Measurements from ENCODE around the gene METTL25. TPM values are rescaled to one million over a fixed set of nuclear protein-coding genes. Genes with fewer than 3 reads are reported as not detected.

METTL25 gene
- total RNA-seq, 1 donor from 2014 or later: 15.1 TPM

DNA sequence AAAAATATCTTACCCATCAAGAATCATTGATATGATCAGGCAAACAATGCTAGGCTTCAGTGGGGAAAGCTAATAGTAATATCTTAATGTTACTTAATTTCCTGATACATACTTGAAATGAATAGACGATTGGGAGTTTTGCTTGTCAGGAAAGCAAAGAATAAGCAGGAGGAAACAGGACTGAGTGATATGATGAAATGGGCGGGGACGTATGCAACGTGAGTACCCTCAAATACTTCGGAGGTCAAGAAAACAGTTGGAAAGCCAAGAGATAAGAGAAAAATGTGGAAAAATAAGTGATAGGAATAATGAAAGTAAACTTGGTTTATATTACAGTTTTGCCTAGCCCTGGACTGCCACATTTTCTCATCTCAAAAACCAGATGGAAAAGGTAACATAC, 49.2 kb downstream of the METTL25 start:
- no peaks in the 10 kb centered on the region for H3K9me3 ChIP-seq
- intact Hi-C loops (cut with DNase I): no loop called here
- TF ChIP-seq, protein P1, sequence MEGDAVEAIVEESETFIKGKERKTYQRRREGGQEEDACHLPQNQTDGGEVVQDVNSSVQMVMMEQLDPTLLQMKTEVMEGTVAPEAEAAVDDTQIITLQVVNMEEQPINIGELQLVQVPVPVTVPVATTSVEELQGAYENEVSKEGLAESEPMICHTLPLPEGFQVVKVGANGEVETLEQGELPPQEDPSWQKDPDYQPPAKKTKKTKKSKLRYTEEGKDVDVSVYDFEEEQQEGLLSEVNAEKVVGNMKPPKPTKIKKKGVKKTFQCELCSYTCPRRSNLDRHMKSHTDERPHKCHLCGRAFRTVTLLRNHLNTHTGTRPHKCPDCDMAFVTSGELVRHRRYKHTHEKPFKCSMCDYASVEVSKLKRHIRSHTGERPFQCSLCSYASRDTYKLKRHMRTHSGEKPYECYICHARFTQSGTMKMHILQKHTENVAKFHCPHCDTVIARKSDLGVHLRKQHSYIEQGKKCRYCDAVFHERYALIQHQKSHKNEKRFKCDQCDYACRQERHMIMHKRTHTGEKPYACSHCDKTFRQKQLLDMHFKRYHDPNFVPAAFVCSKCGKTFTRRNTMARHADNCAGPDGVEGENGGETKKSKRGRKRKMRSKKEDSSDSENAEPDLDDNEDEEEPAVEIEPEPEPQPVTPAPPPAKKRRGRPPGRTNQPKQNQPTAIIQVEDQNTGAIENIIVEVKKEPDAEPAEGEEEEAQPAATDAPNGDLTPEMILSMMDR (IDR thresholded peaks at IDR 0.05): no peak
- no peak for DNase-seq
- no peak overlapping the region for H3K27ac ChIP-seq
- no peaks in the 10 kb centered on the region for H3K36me3 ChIP-seq
- no peak overlapping the region for H3K4me3 ChIP-seq
- no peaks in the 10 kb centered on the region for H3K27me3 ChIP-seq
- ATAC-seq: no peak
- no peaks in the 10 kb centered on the region for H3K4me1 ChIP-seq

DNA sequence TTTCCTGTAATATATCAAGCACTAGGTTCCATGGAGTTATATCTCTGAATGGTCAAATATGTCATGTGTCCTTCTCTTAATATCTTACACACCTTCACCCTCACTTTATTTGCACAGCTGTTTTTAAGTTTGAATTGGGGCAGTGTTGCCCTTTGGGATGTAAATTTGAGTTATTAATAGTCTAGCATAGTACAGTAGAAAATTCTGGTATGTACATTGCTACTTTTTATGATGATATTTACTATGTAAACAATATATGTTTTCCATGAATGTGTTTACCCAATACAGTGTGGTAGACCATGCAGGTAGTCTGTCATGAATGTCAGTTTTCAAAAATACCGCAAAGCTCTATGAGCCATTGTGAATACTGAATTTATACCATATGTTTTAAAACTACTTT, 50.5 kb downstream of the METTL25 start:
- no peaks in the 10 kb centered on the region for H3K36me3 ChIP-seq
- DNase-seq: no peak
- intact Hi-C loops (cut with DNase I): no loop called here

DNA sequence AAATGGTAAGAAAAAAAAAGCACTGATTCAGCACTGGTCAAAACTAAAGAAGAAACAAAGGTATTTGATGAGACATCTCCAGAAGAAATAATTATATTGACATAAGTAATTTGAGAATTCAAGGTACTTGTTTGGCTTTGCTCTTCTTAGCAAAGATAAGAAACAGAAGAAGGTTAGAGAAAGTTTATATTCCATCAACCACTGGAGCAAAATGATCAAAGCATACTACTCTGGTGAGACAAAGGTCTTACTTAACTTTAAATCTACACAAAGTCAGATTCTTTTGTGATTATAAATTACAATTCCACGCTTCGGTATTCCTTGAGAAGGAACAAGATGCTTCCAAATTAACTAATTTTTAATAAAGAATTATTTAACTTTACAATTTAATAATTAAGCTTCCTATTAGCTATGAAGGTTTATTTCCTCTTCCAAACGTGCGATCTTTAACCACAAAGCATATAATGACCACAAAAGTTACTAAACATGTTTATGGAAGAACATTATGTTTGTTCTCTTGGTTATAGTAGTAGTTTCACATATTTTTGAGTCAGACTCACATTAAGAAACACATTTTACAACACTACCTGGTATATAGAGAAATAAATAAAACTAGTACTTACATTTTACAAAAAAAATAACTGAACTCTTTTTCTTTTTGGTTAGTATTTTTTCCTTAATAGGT, 53.4 kb downstream of the METTL25 start:
- Histone ChIP-seq H3K9me3 (no peaks in the 10 kb centered on the region), H3K27me3 (no peaks in the 10 kb centered on the region), H3K27ac (no peak overlapping the region), H3K4me3 (no peak overlapping the region), H3K4me1 (no peaks in the 10 kb centered on the region), H3K36me3 (no peaks in the 10 kb centered on the region)
- intact Hi-C loops (cut with DNase I): no loop called here
- ATAC-seq (no peak), DNase-seq (no peak)
- TF ChIP-seq, protein P1 (IDR thresholded peaks at IDR 0.05): no peak

More for the DNA sequence above, 50.5 kb downstream of the METTL25 start:
- no peaks in the 10 kb centered on the region for H3K4me1 ChIP-seq
- TF ChIP-seq, protein P1 (IDR thresholded peaks at IDR 0.05): no peak
- no peak overlapping the region for H3K4me3 ChIP-seq
- H3K9me3 ChIP-seq: no peaks in the 10 kb centered on the region
- H3K27ac ChIP-seq: no peak overlapping the region
- no peak for ATAC-seq
- no peaks in the 10 kb centered on the region for H3K27me3 ChIP-seq

DNA sequence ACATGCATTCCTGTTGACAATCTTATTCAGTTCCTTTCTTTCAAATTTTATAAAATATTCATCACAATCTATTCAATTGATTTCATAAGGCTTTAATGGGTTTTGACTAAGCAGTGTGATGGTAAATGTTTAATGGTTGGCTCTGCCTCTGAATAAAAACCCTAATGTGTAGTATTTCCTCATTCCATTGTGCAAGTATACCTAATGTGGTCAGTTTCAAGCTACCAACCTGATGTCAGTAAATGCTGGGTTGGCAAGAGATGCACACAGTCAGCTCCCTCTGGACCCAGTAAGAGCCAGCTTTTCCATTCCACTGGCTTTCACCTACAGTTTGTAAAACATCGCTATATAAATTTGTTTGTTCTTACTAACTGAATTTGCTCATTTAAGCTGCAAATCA, 53.9 kb downstream of the METTL25 start:
- TF ChIP-seq, protein P1 (IDR thresholded peaks at IDR 0.05): no peak
- ATAC-seq (no peak), DNase-seq (no peak)
- Histone ChIP-seq H3K36me3 (no peaks in the 10 kb centered on the region), H3K4me3 (no peak overlapping the region), H3K4me1 (no peaks in the 10 kb centered on the region), H3K9me3 (no peaks in the 10 kb centered on the region), H3K27ac (no peak overlapping the region), H3K27me3 (no peaks in the 10 kb centered on the region)
- intact Hi-C loops (cut with DNase I): no loop called here

DNA sequence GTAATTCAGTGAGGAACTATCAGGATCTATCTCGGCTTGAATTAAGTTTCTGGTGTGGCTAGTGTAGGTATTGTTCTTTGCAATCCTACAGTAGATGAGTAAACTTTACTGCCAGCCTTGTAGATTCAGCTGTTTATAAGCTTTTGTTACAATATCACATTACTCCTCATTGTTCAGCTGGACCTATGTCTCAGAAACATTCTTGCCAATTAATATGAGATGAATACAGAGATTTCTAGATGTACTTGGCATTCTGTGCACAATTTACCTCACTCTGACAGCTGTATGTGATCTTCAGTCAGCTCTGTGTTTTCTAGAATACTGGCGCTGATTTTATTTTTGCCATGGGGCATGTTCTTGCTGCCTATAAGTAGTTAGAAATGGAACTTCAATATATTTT, 55.7 kb downstream of the METTL25 start:
- Histone ChIP-seq H3K9me3 (no peaks in the 10 kb centered on the region), H3K36me3 (no peaks in the 10 kb centered on the region), H3K4me3 (no peak overlapping the region), H3K27ac (no peak overlapping the region), H3K27me3 (no peaks in the 10 kb centered on the region), H3K4me1 (no peaks in the 10 kb centered on the region)
- DNase-seq: no peak
- intact Hi-C loops (cut with DNase I): no loop called here
- ATAC-seq: no peak
- TF ChIP-seq, protein P1 (IDR thresholded peaks at IDR 0.05): no peak

DNA sequence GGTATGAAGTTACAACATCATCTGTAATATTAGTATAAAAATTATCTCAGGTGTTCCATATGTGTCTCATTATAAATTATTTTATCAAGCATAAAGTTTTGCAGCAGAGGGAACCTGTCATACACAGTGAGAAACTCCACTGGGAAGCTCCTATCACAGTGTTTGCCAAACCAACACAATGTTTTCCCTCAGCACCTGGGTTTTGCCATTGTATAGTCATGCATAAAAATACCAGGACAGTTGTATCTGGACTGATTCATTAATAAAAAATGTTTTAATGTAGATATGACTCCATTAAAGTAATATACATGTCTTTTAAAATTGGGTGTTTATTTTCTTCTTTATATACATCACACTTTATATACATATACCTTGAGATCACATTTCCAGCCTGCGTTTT, 56.6 kb downstream of the METTL25 start:
- Histone ChIP-seq H3K36me3 (no peaks in the 10 kb centered on the region), H3K4me3 (no peak overlapping the region), H3K4me1 (no peaks in the 10 kb centered on the region), H3K9me3 (no peaks in the 10 kb centered on the region), H3K27me3 (no peaks in the 10 kb centered on the region), H3K27ac (no peak overlapping the region)
- intact Hi-C loops (cut with DNase I): no loop called here
- TF ChIP-seq, protein P1 (IDR thresholded peaks at IDR 0.05): no peak
- ATAC-seq (no peak), DNase-seq (no peak)
